HepG2 (cell line): ENCODE measurements around the gene SMIM44. TPM values are rescaled to one million over a fixed set of nuclear protein-coding genes. Genes with fewer than 3 reads are reported as not detected.

Experiments used
- ELF3 ChIP-seq: IDR thresholded peaks from 2 replicates; pipeline ENCODE4 v1.6.1; 2016; ENCODE audit warnings: missing genetic modification reagents, missing compliant biosample characterization
- ESRRA ChIP-seq: sonication (generic); formaldehyde crosslinking; IDR thresholded peaks from 2 replicates; pipeline ENCODE4 v1.5.1; 2020; ENCODE audit warnings: mild to moderate bottlenecking, low read depth, missing genetic modification reagents
- JUND ChIP-seq: sonication (generic); formaldehyde crosslinking; IDR thresholded peaks from 2 replicates; pipeline ENCODE4 v1.8.0; 2022; ENCODE audit warnings: mild to moderate bottlenecking, missing genetic modification reagents
- PAX8 ChIP-seq: sonication (generic); formaldehyde crosslinking; IDR thresholded peaks from 2 replicates; pipeline ENCODE4 v1.8.0; 2022; ENCODE audit warnings: mild to moderate bottlenecking, missing genetic modification reagents, borderline replicate concordance
- POLR2AphosphoS5 ChIP-seq: IDR thresholded peaks from 2 replicates; pipeline ENCODE4 v1.6.1; 2012; ENCODE audit warnings: low read depth, low read length
- RFX5 ChIP-seq: IDR thresholded peaks from 2 replicates; pipeline ENCODE4 v1.6.1; 2011; ENCODE audit warnings: low read depth, low read length, improper control_type of control experiment
- SMAD1 ChIP-seq: sonication (generic); formaldehyde crosslinking; IDR thresholded peaks from 2 replicates; pipeline ENCODE4 v1.4.0; 2020; ENCODE audit warnings: missing genetic modification reagents, low read depth, mild to moderate bottlenecking, borderline replicate concordance
- ZNF678 ChIP-seq: sonication (generic); formaldehyde crosslinking; IDR thresholded peaks from 2 replicates; pipeline ENCODE4 v1.4.0; 2020; ENCODE audit warnings: mild to moderate bottlenecking, missing genetic modification reagents
- polyA plus RNA-seq, 8 experiments: library from polyadenylated mRNA; depleted of rRNA in 3 of 8; stranded (reverse) in 7 of 8; unstranded in 1 of 8; fragments of >200 nt; fragmentation: Illumina TruSeq in 4 of 8; extraction: Trizol in 4 of 8; gene quantifications; 2 replicates each; pipeline versions ENCODE4 v1.2.1 to v1.2.3, GENCODE V29; 2011 to 2016; ENCODE audit warnings: low read depth in 4 of 8, missing spikeins in 1 of 8, mixed read lengths in 1 of 8; ENCODE audit not compliant: insufficient read depth in 1 of 8
- total RNA-seq, 5 experiments: library from RNA; depleted of rRNA; stranded (reverse); fragments of >200 nt; fragmentation: Illumina TruSeq; extraction: Trizol; gene quantifications; 2 replicates each; pipeline ENCODE4 v1.2.3, GENCODE V29; 2016; ENCODE audit warnings: low read depth in 1 of 5
- TF ChIP-seq, protein P1 (sequence below): sonication (generic); formaldehyde crosslinking; IDR thresholded peaks from 2 replicates; pipeline ENCODE4 v1.8.1; 2023; ENCODE audit warnings: mild to moderate bottlenecking, inconsistent platforms, moderate library complexity, missing genetic modification reagents, borderline replicate concordance
- TF ChIP-seq, protein P2 (sequence below), 2 experiments: fragments of 450-650 bp in 1 of 2; sonication (generic) in 1 of 2; formaldehyde crosslinking in 1 of 2; IDR thresholded peaks; 2 replicates each; pipeline versions ENCODE4 v1.6.1 to v1.8.0; 2016 to 2022; ENCODE audit warnings: antibody characterized with exemption in 1 of 2, mild to moderate bottlenecking in 1 of 2, missing genetic modification reagents in 1 of 2
- TF ChIP-seq, protein P3 (sequence below): sonication (generic); formaldehyde crosslinking; IDR thresholded peaks from 2 replicates; pipeline ENCODE4 v1.5.0; 2020; ENCODE audit warnings: mild to moderate bottlenecking, missing genetic modification reagents
- TF ChIP-seq, protein P4 (sequence below): sonication (generic); formaldehyde crosslinking; IDR thresholded peaks from 2 replicates; pipeline ENCODE4 v1.4.0; 2020; ENCODE audit warnings: mild to moderate bottlenecking, missing genetic modification reagents

Gene SMIM44
- total and polyA plus RNA-seq, 2 of the 13 experiments (the other 11 are each of a cell fraction or from before 2014, with no cell fraction given): not detected

DNA sequence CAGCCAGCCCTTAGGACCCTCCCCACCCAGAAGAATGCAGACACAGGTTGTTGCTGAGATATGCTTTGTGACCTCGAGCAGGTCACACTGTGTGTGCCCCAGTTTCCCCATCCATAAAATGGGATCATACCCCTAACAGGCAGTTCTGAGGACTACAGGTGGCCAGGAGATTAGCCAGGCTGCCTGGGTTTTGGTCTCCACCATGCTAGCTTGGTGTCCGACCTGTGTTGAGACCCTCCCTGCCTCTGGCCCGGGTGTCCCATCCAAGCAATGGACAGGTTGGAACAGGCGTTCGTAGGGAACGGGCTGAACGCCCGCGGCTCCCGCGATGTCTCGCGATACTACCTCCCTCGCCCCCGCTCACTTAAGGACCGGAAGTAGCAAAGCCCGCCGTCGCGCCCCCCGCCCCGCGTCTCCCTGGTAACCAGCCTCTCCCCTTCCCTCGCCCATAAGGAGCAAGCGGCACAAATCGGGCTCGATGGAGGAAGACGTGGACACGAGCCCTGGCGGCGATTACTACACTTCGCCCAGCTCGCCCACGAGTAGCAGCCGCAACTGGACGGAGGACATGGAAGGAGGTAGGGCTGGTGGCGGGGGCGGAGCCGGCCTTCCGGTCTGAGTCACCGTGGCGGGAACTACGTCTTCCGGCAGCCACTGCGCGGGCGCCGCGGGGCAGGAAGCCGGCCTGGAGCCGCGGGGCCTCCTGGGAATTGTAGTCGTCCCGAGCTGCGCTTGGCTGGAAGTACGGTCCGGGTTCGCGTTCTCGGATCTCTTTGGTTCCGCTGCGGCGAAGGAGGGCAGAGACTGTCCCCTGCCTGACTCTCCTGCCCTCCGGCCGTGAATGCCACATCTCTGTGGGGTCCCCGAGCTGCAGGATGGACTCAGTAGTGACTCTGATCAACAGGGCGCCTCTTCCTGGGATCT, 48.3 kb downstream of the SMIM44 start (continued):
- TF ChIP-seq, protein P1, sequence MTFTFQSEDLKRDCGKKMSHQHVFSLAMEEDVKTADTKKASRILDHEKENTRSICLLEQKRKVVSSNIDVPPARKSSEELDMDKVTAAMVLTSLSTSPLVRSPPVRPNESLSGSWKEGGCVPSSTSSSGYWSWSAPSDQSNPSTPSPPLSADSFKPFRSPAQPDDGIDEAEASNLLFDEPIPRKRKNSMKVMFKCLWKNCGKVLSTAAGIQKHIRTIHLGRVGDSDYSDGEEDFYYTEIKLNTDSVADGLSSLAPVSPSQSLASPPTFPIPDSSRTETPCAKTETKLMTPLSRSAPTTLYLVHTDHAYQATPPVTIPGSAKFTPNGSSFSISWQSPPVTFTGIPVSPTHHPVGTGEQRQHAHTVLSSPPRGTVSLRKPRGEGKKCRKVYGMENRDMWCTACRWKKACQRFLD: no peak
- TF ChIP-seq ZNF678 (no peak), JUND (CRISPR knock-in tag) (peak; percentile 82), ESRRA (CRISPR knock-in tag) (0 out of 2 replicates have a peak, but pooled peaks have one; percentile 17), ELF3 (0 out of 2 replicates have a peak, but pooled peaks have one; percentile 18), RFX5 (no peak), POLR2AphosphoS5 (peak; percentile 55; the same call in 1 of the 2 replicates), PAX8 (CRISPR knock-in tag) (no peak), SMAD1 (no peak)
- TF ChIP-seq, protein P2, sequence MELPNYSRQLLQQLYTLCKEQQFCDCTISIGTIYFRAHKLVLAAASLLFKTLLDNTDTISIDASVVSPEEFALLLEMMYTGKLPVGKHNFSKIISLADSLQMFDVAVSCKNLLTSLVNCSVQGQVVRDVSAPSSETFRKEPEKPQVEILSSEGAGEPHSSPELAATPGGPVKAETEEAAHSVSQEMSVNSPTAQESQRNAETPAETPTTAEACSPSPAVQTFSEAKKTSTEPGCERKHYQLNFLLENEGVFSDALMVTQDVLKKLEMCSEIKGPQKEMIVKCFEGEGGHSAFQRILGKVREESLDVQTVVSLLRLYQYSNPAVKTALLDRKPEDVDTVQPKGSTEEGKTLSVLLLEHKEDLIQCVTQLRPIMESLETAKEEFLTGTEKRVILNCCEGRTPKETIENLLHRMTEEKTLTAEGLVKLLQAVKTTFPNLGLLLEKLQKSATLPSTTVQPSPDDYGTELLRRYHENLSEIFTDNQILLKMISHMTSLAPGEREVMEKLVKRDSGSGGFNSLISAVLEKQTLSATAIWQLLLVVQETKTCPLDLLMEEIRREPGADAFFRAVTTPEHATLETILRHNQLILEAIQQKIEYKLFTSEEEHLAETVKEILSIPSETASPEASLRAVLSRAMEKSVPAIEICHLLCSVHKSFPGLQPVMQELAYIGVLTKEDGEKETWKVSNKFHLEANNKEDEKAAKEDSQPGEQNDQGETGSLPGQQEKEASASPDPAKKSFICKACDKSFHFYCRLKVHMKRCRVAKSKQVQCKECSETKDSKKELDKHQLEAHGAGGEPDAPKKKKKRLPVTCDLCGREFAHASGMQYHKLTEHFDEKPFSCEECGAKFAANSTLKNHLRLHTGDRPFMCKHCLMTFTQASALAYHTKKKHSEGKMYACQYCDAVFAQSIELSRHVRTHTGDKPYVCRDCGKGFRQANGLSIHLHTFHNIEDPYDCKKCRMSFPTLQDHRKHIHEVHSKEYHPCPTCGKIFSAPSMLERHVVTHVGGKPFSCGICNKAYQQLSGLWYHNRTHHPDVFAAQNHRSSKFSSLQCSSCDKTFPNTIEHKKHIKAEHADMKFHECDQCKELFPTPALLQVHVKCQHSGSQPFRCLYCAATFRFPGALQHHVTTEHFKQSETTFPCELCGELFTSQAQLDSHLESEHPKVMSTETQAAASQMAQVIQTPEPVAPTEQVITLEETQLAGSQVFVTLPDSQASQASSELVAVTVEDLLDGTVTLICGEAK (IDR thresholded peaks at IDR 0.05): peak; percentile 76
- TF ChIP-seq, protein P2 (CRISPR knock-in tag; IDR thresholded peaks at IDR 0.05): peak; percentile 36; the same call in 1 of the 2 replicates
- TF ChIP-seq, protein P3, sequence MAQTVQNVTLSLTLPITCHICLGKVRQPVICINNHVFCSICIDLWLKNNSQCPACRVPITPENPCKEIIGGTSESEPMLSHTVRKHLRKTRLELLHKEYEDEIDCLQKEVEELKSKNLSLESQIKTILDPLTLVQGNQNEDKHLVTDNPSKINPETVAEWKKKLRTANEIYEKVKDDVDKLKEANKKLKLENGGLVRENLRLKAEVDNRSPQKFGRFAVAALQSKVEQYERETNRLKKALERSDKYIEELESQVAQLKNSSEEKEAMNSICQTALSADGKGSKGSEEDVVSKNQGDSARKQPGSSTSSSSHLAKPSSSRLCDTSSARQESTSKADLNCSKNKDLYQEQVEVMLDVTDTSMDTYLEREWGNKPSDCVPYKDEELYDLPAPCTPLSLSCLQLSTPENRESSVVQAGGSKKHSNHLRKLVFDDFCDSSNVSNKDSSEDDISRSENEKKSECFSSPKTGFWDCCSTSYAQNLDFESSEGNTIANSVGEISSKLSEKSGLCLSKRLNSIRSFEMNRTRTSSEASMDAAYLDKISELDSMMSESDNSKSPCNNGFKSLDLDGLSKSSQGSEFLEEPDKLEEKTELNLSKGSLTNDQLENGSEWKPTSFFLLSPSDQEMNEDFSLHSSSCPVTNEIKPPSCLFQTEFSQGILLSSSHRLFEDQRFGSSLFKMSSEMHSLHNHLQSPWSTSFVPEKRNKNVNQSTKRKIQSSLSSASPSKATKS: no peak
- TF ChIP-seq, protein P4, sequence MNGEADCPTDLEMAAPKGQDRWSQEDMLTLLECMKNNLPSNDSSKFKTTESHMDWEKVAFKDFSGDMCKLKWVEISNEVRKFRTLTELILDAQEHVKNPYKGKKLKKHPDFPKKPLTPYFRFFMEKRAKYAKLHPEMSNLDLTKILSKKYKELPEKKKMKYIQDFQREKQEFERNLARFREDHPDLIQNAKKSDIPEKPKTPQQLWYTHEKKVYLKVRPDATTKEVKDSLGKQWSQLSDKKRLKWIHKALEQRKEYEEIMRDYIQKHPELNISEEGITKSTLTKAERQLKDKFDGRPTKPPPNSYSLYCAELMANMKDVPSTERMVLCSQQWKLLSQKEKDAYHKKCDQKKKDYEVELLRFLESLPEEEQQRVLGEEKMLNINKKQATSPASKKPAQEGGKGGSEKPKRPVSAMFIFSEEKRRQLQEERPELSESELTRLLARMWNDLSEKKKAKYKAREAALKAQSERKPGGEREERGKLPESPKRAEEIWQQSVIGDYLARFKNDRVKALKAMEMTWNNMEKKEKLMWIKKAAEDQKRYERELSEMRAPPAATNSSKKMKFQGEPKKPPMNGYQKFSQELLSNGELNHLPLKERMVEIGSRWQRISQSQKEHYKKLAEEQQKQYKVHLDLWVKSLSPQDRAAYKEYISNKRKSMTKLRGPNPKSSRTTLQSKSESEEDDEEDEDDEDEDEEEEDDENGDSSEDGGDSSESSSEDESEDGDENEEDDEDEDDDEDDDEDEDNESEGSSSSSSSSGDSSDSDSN (CRISPR knock-in tag): no peak
